H1 (cell line): ENCODE measurements around the gene MSI2. TPM values are rescaled to one million over a fixed set of nuclear protein-coding genes. Genes with fewer than 3 reads are reported as not detected.
A peak's percentile ranks its signal among the peaks of the same experiment; 100 is the strongest.

Experiments used
- CTCF ChIA-PET: fragments of 300-600 bp; sonication (Branson Sonifier 250); formaldehyde crosslinking; loops from one replicate; lab custom pipeline; 2021; ENCODE audit not compliant: partially characterized antibody; lab: Charles Lee
- POLR2A ChIA-PET: fragments of 300-600 bp; sonication (Branson Sonifier 250); formaldehyde crosslinking; loops from one replicate; lab custom pipeline; 2021; ENCODE audit warnings: inconsistent platforms; ENCODE audit not compliant: partially characterized antibody; lab: Charles Lee
- DNase-seq, 2 experiments: peaks; one replicate each; pipeline versions ENCODE4 v3.0.0 to v3.0.0-alpha.2; 2010 to 2022; ENCODE audit warnings: low spot score in 2 of 2, low read depth in 1 of 2, mixed read lengths in 1 of 2
- FAIRE-seq: peaks from 2 replicates; lab custom pipeline; 2011; peaks lifted over from hg19 to GRCh38; lab: Jason Lieb, UNC
- H2AFZ ChIP-seq: 2 replicates; pipeline ENCODE4 v1.8.1; 2012; ENCODE audit warnings: low read length, inconsistent platforms
- H2AK5ac ChIP-seq: 2 replicates; pipeline ENCODE4 v1.6.1; 2013; ENCODE audit warnings: low read depth, low read length
- H2BK120ac ChIP-seq: replicated peaks from 2 replicates; pipeline ENCODE3; 2013; ENCODE audit warnings: low read depth, low read length, inconsistent platforms
- H2BK12ac ChIP-seq: 2 replicates; pipeline ENCODE4 v1.6.1; 2013; ENCODE audit warnings: low read depth, low read length
- H2BK15ac ChIP-seq: 2 replicates; pipeline ENCODE4 v1.6.1; 2013; ENCODE audit warnings: low read length
- H2BK20ac ChIP-seq: 2 replicates; pipeline ENCODE4 v1.6.1; 2013; ENCODE audit warnings: low read length
- H2BK5ac ChIP-seq: 2 replicates; pipeline ENCODE4 v1.6.1; 2013; ENCODE audit warnings: low read depth, low read length
- H3K14ac ChIP-seq: 2 replicates; pipeline ENCODE4 v1.6.1; 2013; ENCODE audit warnings: inconsistent platforms; ENCODE audit not compliant: insufficient read length
- H3K18ac ChIP-seq: 2 replicates; pipeline ENCODE4 v1.6.1; 2013; ENCODE audit warnings: low read length; ENCODE audit errors: extremely low read depth
- H3K23ac ChIP-seq: 2 replicates; pipeline ENCODE4 v1.6.1; 2013; ENCODE audit warnings: inconsistent platforms; ENCODE audit not compliant: insufficient read length
- H3K23me2 ChIP-seq: 2 replicates; pipeline ENCODE4 v1.6.1; 2013; ENCODE audit warnings: low read depth, low read length
- H3K27ac ChIP-seq: 2 replicates; pipeline ENCODE4 v1.6.1; 2011; ENCODE audit warnings: low read depth, low read length, inconsistent platforms
- H3K27me3 ChIP-seq, 4 experiments: replicated peaks in 1 of 4; 1 replicate in 1 of 4; 2 replicates in 3 of 4; pipeline versions ENCODE4 v1.6.1 to v1.8.1; 2011 to 2013; ENCODE audit warnings: low read length in 3 of 4, mild to moderate bottlenecking in 3 of 4, inconsistent platforms in 2 of 4, mixed read lengths in 2 of 4, moderate library complexity in 1 of 4; ENCODE audit not compliant: control insufficient read depth in 3 of 4, insufficient read depth in 3 of 4; ENCODE audit errors: extremely low read depth in 1 of 4
- H3K36me3 ChIP-seq, 4 experiments: 2 replicates each; pipeline versions ENCODE4 v1.6.1 to v1.8.1; 2011 to 2013; ENCODE audit warnings: mild to moderate bottlenecking in 4 of 4, low read length in 3 of 4, moderate library complexity in 2 of 4, control low read depth in 1 of 4, inconsistent platforms in 1 of 4; ENCODE audit not compliant: insufficient read depth in 4 of 4, control insufficient read depth in 2 of 4
- H3K4ac ChIP-seq: replicated peaks from 2 replicates; pipeline ENCODE3; 2013; ENCODE audit warnings: low read length, low read depth, mixed read lengths, inconsistent platforms; ENCODE audit not compliant: insufficient read length
- H3K4me1 ChIP-seq, 4 experiments: replicated peaks in 1 of 4; 1 replicate in 1 of 4; 2 replicates in 3 of 4; pipeline versions ENCODE4 v1.6.1 to v1.8.1; 2011 to 2013; ENCODE audit warnings: low read length in 3 of 4, inconsistent platforms in 2 of 4, mixed read lengths in 1 of 4; ENCODE audit not compliant: insufficient read depth in 4 of 4, control insufficient read depth in 3 of 4
- H3K4me2 ChIP-seq, 2 experiments: 2 replicates each; pipeline versions ENCODE4 v1.6.1 to v1.8.1; 2011 to 2013; ENCODE audit warnings: low read depth in 2 of 2, low read length in 2 of 2, control low read depth in 1 of 2, inconsistent platforms in 1 of 2, mild to moderate bottlenecking in 1 of 2; ENCODE audit not compliant: insufficient read depth in 1 of 2
- H3K4me3 ChIP-seq, 4 experiments: fragments of 200-600, 300-600 bp in 1 of 4; sonication (generic), shearing (Covaris generic), sonication (Bioruptor Twin) in 1 of 4; 2 replicates each; pipeline versions ENCODE4 v1.5.1 to v1.8.1; 2011 to 2016; ENCODE audit warnings: low read length in 4 of 4, low read depth in 3 of 4, control low read depth in 2 of 4, inconsistent platforms in 2 of 4, mild to moderate bottlenecking in 2 of 4, mixed read lengths in 1 of 4, moderate library complexity in 1 of 4; ENCODE audit not compliant: insufficient read depth in 2 of 4; ENCODE audit errors: extremely low read depth in 1 of 4
- H3K56ac ChIP-seq: replicated peaks from 2 replicates; pipeline ENCODE3; 2013; ENCODE audit warnings: low read depth, mild to moderate bottlenecking, mixed read lengths, low read length, inconsistent platforms; ENCODE audit not compliant: insufficient read length
- H3K79me1 ChIP-seq: 2 replicates; pipeline ENCODE4 v1.6.1; 2013; ENCODE audit warnings: low read depth, low read length, control low read depth
- H3K79me2 ChIP-seq, 2 experiments: 2 replicates each; pipeline versions ENCODE4 v1.6.1 to v1.8.1; 2012 to 2013; ENCODE audit warnings: low read length in 2 of 2, mild to moderate bottlenecking in 2 of 2, inconsistent platforms in 1 of 2; ENCODE audit not compliant: insufficient read depth in 2 of 2, control insufficient read depth in 1 of 2
- H3K9ac ChIP-seq, 4 experiments: replicated peaks in 1 of 4; 1 replicate in 1 of 4; 2 replicates in 3 of 4; pipeline versions ENCODE4 v1.6.1 to v1.8.1; 2011 to 2013; ENCODE audit warnings: low read depth in 3 of 4, low read length in 3 of 4, control low read depth in 2 of 4, mild to moderate bottlenecking in 2 of 4, moderate library complexity in 2 of 4, inconsistent platforms in 1 of 4; ENCODE audit errors: extremely low read depth in 1 of 4
- H3K9me3 ChIP-seq, 2 experiments: 2 replicates each; pipeline versions ENCODE4 v1.6.1 to v1.8.1; 2012 to 2013; ENCODE audit warnings: mild to moderate bottlenecking in 2 of 2, moderate library complexity in 2 of 2, control low read depth in 1 of 2, inconsistent platforms in 1 of 2, low read depth in 1 of 2, low read length in 1 of 2, mixed read lengths in 1 of 2; ENCODE audit not compliant: insufficient read depth in 2 of 2
- H4K20me1 ChIP-seq, 2 experiments: replicated peaks in 1 of 2; 2 replicates each; pipeline versions ENCODE3 to v1.8.1; 2011 to 2013; ENCODE audit warnings: inconsistent platforms in 2 of 2, low read length in 2 of 2, mild to moderate bottlenecking in 1 of 2; ENCODE audit not compliant: insufficient read depth in 2 of 2, control insufficient read depth in 1 of 2
- H4K5ac ChIP-seq: 2 replicates; pipeline ENCODE4 v1.6.1; 2013; ENCODE audit warnings: low read length, low read depth, mixed read lengths, inconsistent platforms; ENCODE audit not compliant: insufficient read length
- H4K8ac ChIP-seq: 2 replicates; pipeline ENCODE4 v1.8.0; 2013; ENCODE audit warnings: mild to moderate bottlenecking, moderate library complexity, low read length, inconsistent platforms; ENCODE audit not compliant: insufficient read depth; ENCODE audit errors: extremely low read depth
- H4K91ac ChIP-seq: replicated peaks from 2 replicates; pipeline ENCODE3; 2013; ENCODE audit warnings: low read length, mixed read lengths, inconsistent platforms; ENCODE audit not compliant: insufficient read length
- CHD2 ChIP-seq: IDR thresholded peaks from 2 replicates; pipeline ENCODE4 v1.6.1; 2012; ENCODE audit warnings: low read length, improper control_type of control experiment
- FOSL1 ChIP-seq: IDR thresholded peaks from 2 replicates; pipeline ENCODE4 v1.6.1; 2011; ENCODE audit warnings: mild to moderate bottlenecking, low read depth, low read length, moderate library complexity; ENCODE audit not compliant: insufficient read depth
- MAFK ChIP-seq: IDR thresholded peaks from 2 replicates; pipeline ENCODE4 v1.6.1; 2012; ENCODE audit warnings: low read depth, mild to moderate bottlenecking, improper control_type of control experiment, low read length
- RBBP5 ChIP-seq: IDR thresholded peaks from 2 replicates; pipeline ENCODE4 v1.7.1; 2012; ENCODE audit warnings: low read depth, mild to moderate bottlenecking, inconsistent platforms, low read length, moderate library complexity, borderline replicate concordance
- ZNF274 ChIP-seq: IDR thresholded peaks from 2 replicates; pipeline ENCODE4 v1.7.0; 2012; ENCODE audit warnings: low read length, borderline replicate concordance; ENCODE audit errors: extremely low read depth
- WGBS, 2 experiments: shearing (Covaris generic) in 1 of 2; methylation state at CpG; one replicate each; pipeline versions ENCODE4 v1.1.6 to v1.1.7; 2013 to 2015; ENCODE audit warnings: low lambda C conversion rate in 2 of 2, mixed read lengths in 2 of 2, inconsistent platforms in 1 of 2, low coverage in 1 of 2, missing lambda C conversion rate in 1 of 2; ENCODE audit not compliant: insufficient replicate concordance in 2 of 2, insufficient coverage in 1 of 2, insufficient read length in 1 of 2; ENCODE audit errors: extremely low coverage in 1 of 2, missing lambda C conversion rate in 1 of 2; 5-methylcytosine and 5-hydroxymethylcytosine counted together
- polyA plus RNA-seq, 7 experiments: library from polyadenylated mRNA; depleted of rRNA in 3 of 7; stranded (reverse) in 5 of 7; unstranded in 2 of 7; fragments of >200 nt in 5 of 7; fragments of 200-250 nt in 2 of 7; gene quantifications; 1 replicate in 5 of 7; 2 replicates in 1 of 7; 4 replicates in 1 of 7; pipeline versions ENCODE4 v1.2.1 to v1.2.3, GENCODE V29; 2011 to 2013; ENCODE audit warnings: missing spikeins in 2 of 7, mixed read lengths in 2 of 7
- total RNA-seq: library from RNA; stranded (reverse); fragmentation: NEBNext Ultra II Directional; extraction: Animal tissue kit (Norgen Biotek cat#: 25700); gene quantifications from 2 replicates; pipeline ENCODE4 v1.2.1, GENCODE V29; 2021

MSI2 gene
- total and polyA plus RNA-seq, 2 of the 8 experiments (the other 6 are each of a cell fraction or from before 2014, with no cell fraction given) = 36.7 to 80.6 TPM

- DNase-seq (no peak), FAIRE-seq (no peak)
- no peak for TF ChIP-seq CHD2
- TF ChIP-seq RBBP5 = no peak
- TF ChIP-seq FOSL1 = no peak
- TF ChIP-seq MAFK = no peak
- no peak for TF ChIP-seq ZNF274
- H2AFZ ChIP-seq = no peak overlapping the region
- H2BK5ac ChIP-seq = no peak overlapping the region
- H3K4me2 ChIP-seq = no peak overlapping the region
- H3K18ac ChIP-seq = no peak overlapping the region
- no peak overlapping the region for H2AK5ac ChIP-seq
- H3K27me3 ChIP-seq = no peaks in the 10 kb centered on the region
- H2BK15ac ChIP-seq = peak overlapping the region; percentile 46; the same call in 1 of the 2 replicates
- peaks cover 0 to 25% of the 10 kb centered on the region in 2 experiments; a peak in 2 of 4 replicates for H3K79me2 ChIP-seq
- no peak overlapping the region for H2BK20ac ChIP-seq
- H3K14ac ChIP-seq = no peak overlapping the region
- no peak overlapping the region for H3K23ac ChIP-seq
- H4K20me1 ChIP-seq = peaks cover 0 to 4% of the 10 kb centered on the region in 2 experiments
- WGBS, 2 experiments = 93% methylated on average over 10 of the region's 10 CpGs; no CpG with 5 or more reads in 1 of the 2 experiments
- CTCF ChIA-PET = interaction anchor here (0.6 kb wide), 3 partner anchors 32 to 304 kb away, joined by 3 to 4 read pairs (median 3); no protein-coding TSS in a partner anchor
- H2BK120ac ChIP-seq = no peak overlapping the region
- H3K4ac ChIP-seq = no peak overlapping the region
- H3K79me1 ChIP-seq = peaks cover 7% of the 10 kb centered on the region
- no peak overlapping the region for H4K5ac ChIP-seq
- no peaks in the 10 kb centered on the region for H3K36me3 ChIP-seq
- POLR2A ChIA-PET = interaction anchor here (1.4 kb wide), 1 partner anchor 19 kb away, joined by 3 read pairs; no protein-coding TSS in a partner anchor
- H3K4me3 ChIP-seq = no peak overlapping the region
- no peak overlapping the region for H4K8ac ChIP-seq
- H2BK12ac ChIP-seq = no peak overlapping the region
- H3K9me3 ChIP-seq = no peaks in the 10 kb centered on the region
- no peak overlapping the region for H3K9ac ChIP-seq
- no peak overlapping the region for H3K27ac ChIP-seq
- no peak overlapping the region for H3K56ac ChIP-seq
- H3K4me1 ChIP-seq = peaks cover 13 to 26% (median 22%) of the 10 kb centered on the region in 4 experiments
- no peak overlapping the region for H4K91ac ChIP-seq
- H3K23me2 ChIP-seq = no peaks in the 10 kb centered on the region
Observed at GRCh38 chr17:57508671-57509070, 252.3 kb downstream of the MSI2 start.
